GM19035 (cell line): ENCODE data around the gene DRC1.

Source experiments
- ATAC-seq: cut with Tn5 transposase; IDR thresholded peaks from one replicate; pipeline ENCODE4 v1.9.1; 2021; ENCODE audit not compliant: unreplicated experiment

DRC1 gene

DNA sequence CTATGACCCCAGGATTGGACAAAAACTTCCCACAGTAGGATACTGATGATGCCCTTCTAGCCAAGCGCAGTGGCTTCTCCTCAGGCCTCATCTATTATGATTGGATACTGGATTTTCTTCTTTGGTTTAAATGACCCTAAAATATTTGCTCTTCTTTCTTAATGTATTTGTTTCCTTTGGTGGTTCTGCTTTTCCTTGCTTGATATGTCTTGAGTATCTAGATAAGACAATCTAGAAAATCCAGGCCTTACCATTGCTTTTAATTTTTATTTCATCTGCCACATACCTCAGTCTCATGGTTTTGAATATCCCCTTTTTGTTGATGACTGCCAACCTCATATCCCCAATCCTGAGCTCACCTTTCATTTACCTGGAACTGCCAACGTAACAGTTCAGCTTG, 40.6 kb downstream of the DRC1 start:
- ATAC-seq: no peak

DNA sequence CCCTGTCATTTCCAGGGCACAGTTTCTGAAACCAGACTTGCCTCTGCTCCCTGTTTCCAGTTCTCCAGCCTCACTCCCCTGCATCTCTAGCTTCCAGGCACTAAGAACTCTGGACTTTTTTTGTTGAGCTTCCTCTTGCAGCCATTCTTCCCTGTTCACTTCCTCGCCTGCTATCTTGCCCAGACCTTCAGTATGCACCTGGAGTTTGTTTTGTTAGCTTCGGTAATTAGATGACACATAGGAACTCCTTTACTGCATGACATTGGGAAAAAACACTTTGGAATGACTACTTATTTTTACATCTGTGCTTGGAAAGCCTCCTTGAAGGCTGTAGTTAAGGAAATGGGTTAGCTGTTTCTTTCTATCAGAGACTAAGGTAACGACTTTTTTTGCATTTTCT, 41.0 kb downstream of the DRC1 start:
- no peak for ATAC-seq

DNA sequence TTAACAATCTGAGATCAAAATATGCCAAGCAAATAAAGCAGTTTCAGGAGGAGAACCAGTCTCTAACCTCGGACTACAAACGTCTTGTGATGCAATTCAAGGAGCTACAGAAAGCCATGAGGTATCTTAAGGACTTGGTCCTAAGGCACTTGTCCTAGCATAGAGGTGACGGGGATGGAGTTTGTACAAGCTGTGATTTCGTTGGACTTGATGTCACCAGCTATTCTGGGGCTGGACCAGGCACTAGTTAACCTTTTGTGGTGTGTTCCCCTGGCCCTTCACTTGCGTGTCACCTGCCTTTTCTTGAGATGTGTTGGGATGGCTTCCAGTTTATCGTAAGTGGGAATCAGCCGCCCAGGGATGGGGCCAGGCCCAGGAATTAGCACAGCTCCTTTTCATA, 42.5 kb downstream of the DRC1 start:
- ATAC-seq: no peak

DNA sequence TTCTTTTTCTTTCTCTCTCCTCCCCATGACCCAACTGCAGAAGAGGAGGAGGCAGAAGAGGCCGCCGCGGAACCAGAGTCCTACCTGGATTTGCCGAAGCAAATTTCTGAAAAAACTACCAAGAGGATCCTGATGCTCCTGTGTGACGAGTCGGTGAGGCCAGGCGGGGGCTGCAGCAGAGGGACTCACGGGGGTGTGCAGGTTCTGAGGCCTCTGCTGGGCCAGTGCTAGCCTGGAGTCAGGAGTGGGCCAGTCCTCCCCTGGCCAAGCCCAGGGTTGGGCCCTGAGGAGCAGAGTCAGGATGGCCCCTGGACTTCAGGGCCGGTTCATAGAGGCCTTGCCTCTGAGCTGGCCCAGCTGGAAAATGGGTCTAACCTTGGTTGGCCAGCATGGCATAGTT, 46.9 kb downstream of the DRC1 start:
- no peak for ATAC-seq

DNA sequence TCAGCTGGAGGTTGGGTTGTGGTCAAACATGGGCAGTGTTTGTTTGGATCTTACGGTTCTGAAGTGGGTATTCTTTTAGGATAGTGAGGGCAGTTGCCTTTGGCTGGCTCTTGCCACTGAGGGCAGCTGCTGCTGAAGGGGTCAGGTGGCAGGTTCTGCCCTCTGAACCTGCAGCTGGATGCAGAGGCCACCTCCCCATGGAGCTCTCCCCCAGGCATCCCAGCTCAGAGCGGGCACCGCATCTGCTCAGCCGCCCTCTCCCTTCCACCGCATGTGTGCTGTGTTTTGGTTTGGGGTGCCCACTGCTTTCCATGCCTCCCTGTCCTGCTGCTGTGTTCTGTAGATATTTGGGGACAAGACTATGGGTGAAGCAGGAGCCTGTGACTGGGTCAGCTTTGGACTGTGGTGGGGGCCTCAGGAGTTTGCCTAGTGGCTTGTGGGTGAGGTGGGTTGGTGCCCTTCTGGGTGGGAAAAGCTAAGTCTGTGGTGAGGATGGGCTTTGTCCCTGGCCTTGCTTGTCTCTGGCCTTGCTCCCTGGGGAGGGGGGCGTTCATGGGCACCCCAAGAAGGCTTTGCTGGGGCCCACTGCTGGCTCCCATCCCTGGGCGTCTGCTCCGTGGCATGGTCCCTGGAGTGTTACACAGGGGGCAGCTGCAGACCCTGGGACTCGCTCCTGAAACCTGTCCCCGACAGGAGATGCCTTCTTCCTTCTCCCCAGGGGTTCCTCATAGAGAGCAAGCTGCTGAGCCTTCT, 47.7 kb downstream of the DRC1 start:
- no peak for ATAC-seq

DNA sequence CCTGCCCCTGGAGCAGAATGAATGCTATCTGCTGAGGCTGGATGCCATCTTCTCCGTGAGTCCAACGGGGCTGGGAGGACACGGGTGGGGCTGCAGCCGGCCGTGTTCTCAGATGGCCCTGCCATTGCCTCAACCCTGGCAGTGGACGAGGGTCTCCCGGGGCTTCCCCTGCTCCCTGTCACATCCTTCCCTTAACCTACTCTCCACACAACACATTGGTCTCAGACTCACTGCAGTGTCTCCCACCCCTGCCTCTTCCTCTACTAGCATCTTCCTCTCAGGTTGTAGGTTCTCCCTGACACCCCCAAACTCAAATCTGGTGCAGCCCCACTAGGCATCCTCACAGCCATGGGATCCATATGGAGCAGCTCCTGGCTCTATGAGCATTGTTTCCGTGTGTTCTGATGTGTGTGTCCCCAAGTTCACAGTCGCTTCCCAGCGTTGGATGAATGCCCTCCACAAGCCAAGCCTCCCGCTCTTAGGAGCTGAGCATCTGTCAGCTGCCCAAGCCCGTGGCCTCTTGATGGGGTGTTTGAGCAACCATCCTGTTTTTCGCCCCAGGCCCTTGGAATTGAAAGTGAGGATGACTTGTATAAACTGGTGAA, 48.4 kb downstream of the DRC1 start:
- no peak for ATAC-seq

DNA sequence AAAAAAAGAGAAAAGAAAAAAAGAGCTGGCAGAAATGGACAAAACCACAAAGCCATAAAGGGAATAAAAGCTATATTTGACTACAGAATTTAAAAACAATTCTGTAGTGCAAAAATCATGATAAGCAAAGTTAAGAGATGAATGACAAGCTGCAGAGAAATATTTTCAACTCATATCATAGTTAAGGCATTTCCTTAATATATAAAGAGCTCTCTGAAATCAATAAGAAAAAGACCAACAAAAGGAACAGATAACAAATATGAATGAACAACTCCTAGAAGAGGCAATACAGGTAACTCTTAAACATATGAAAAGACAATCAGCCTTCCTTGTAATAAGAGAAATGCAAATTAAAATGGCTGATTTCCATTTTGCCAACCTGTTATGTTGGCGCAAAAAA, 50.0 kb downstream of the DRC1 start:
- ATAC-seq: no peak

DNA sequence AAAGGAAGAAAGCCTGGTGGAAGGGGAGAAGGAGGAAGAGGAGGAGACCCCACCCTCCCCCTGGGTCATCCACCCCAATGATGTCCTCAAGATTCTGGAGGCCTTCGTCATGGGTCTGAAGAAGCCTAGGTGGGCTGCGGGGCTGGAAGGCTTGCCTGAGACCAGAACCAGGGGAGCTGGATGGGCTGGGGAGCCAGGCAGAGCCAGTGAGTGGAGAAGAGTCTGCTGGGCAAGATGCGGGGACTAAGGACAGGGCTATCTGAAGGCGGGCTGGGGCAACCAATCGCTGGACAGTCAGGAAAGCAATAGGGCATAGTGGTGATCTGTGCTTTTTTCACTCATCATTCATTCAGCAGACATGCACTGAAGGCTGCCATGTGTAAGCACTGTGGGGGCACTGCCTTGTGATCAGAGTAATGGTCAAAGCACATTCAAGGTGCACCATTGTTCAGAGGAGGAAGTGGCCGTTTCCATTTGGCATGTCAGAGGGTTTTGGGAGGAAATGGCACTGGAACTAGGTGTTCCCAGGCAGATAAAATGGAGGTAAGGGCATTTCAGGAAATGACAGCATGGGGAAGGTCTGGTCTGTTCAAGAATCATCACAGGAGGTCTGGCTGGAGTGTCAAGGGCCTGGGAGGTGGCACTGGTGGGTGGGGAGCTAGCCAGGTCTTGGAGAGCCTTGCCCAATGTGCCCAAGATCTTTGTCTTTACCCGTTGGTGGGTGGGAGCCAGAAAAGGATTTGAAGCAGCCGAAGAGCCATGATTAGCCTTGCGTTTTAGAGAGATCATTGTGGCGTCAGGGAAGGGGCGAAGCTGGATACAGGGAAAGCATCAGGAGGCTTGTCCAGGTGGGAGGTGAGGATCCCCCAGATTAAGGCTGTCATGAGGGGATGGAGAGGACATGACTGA, 52.0 kb downstream of the DRC1 start:
- ATAC-seq: no peak

DNA sequence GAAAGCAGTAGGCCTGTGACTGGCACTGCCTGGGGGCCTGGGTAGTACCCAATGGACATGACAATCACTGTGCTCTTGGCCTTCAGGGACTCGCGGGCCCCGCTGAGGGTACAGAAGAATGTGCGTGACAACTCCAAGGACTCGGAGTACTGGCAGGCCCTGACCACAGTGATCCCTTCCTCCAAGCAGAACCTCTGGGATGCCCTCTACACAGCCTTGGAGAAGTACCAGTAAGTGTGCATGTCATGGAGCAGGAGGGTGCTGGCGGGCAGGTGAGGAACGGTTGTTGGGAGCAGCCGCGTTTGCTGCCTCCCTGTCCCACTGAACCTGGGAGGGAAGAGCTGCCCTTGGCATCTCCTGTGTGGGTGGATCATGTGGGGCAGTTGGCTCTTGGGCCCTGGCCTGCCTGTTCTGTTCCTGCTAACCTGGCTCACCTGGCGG, 52.9 kb downstream of the DRC1 start:
- no peak for ATAC-seq

DNA sequence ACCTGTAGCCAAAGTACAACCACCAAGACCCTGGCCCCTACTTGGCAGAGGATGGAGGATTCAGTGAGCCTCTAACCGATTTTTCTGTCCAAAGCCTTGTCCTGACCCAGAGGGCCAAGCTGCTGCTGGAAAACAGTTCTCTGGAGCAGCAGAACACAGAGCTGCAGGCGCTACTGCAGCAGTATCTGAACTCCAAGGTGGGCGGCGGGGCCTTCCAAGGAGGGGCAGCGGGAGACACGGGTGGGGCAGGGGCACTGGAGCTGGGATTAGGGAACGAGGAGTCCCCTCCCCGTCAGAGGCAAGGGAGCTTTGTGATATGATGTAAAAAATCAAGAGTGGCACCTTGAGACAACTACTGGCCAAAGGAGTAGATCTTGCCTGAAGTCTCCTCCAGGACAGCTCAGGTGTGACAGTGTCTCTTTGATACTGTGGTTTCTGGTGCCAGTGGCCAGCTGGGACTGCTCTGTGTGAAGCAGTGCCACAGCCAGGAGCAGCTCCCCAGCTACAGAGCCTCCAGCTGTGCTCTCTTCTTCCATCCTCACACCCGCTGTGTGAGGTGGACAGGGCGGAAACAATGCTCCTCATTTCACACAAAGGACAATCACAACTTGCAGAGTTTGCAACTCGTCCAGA, 53.4 kb downstream of the DRC1 start:
- no peak for ATAC-seq

DNA sequence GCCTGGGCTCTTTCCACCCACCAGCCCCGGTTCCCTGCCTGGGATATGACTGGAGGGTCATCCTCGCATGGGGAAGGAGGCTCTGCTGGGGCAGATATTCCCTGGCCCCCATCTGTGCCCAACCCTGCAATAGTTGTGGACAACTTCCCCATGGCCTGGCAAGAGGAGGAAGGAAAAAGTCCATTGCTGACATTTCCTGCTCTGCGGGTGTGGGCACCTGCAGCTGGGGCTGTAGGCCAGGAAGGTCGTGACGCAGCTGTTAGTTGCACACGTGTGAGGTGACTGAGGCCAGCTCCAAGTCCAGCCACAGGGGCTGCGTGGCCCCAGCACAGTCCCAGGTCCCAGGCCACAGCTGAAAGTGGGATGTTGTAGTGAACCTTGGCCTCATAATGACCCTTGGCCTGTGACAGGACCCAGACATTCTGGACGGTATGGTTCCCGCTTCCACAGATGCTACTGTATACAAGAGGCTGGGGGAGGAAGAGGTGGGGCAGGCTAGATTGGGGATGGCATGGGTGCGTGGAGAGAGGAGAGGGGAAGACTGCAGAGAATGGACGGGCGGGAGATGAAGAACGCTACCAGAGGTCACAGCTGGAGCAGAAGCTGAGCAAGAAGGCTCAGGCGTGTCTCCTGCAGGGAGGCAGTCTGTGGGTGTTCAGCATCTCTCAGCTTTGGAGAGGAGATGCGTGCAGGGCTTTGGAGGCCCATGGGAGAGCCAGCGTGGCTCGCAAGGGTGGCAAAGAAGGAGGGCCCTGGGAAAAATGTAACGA, 54.1 kb downstream of the DRC1 start:
- ATAC-seq: no peak

DNA sequence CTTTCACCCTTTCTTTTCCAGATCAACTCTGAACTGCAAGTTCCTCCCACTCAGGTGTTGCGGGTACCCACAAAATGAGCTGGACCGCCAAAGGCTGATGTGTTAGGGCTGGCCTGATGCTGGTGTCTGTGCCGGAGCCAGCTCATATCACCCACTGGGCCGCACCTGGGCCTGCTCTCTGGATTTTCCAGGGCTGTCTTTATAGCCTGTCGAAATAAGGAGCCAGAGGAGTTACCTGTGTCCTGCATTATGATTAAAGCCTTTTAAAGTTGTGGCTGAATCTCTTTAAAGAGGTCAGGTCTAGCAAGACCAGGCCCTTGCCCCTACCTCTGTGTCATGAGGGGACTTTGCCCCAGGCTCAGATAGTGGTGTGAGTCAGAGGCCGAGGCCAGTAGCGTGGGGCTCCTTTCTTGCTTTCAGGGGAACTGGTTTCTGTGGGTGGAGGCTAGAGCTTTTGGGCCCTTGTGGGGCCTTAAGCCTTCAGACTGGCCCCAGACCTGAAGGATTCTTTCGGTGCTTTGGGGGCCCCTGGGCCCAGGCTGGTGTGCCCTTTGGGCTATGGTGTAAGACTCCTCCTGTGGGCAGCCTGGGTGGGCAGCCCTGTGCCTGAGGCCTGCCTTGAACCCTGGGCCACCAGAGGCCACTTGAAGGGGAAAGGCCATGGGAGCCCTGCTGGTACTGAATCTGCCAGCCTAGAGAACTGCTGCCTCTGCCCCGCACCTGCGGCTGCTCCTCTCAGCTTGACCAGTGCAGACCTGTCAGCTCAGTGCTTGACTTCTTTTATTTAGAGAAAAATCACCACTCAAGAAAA, 54.9 kb downstream of the DRC1 start:
- no peak for ATAC-seq

DNA sequence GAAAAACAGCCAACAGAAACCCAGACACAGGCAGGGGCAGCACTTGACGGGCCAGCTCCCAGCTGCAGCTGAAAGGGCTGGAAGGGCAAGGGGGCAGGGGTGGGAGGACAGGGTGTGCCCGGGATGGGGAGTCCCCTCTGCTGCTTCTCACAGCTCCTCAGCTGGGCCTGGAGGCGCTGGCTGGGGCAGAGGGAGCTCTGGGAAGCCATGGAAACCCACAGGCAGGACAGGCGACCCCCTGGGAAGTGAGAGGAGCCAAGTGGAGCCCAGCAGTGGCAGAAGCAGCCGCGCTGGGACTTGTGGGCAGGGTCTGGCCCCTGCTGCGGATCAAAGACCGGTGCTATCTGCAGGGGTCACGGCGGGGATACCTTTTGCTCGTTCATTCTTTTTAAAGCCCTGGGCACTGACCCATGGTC, 55.5 kb downstream of the DRC1 start:
- ATAC-seq: no peak

DNA sequence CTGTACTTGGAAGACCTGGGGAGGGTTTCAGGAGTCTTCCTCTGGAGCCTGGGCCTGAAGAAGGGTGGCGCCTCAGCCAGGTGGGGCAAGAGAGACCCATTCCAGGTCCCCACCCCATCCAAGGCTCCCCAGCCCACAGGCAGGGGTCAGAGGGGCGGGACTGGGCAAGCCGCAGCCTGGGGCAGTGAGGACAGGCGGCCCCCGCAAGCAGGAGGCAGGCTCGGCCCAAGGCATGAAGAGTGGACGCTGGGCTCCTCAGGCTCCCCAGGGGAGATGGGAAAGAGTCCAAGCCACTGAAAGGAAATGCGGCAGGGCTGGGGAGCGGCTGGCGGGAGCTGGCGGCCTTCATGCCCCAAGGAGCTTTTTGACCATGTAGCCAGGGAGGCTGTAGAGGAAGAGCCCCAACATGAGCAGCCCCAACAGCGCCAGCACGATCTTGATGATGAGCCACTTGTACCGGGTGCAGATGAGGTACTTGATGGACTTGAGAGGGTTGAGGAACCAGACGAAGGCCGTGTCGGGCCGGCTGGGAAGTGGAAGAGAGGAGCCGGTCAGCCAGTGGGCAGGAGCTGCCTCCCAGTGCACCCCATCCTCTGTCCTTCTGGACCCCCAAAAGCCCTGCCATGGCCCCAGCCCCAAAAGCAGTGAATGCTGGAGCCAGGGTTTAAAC, 56.1 kb downstream of the DRC1 start:
- ATAC-seq: no peak

DNA sequence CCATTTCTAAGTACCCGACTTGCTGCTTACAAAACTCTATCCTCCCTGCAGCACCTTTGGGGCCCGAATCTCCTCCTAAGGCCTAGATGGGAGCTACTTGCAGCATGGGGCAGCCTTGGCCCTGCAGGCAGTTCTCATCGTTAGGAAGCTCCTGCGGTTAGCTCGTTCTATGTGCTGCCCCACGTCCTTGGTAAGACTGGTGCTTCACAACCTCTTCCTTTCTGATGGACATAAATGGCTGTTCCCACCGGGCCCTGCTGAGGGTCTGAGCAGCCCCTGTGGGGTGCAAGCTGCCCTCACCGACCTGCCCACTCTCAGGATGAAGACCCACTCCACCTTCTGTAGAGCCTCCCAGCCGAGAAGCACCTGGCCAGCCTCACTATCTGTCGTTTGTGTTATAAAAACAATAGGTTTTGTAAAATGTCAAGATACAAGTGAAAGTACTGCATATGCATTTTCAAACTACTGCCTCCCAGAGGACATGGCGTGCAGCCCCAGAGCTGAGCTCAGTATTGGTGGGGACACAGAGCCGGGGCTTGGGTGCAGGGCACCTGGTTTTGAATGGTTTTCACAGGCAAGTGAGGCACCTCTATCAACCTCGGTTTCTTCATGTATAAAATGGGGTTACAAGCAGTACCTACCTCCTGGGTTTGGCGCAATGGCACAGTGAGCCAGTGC, 56.8 kb downstream of the DRC1 start:
- ATAC-seq: no peak

DNA sequence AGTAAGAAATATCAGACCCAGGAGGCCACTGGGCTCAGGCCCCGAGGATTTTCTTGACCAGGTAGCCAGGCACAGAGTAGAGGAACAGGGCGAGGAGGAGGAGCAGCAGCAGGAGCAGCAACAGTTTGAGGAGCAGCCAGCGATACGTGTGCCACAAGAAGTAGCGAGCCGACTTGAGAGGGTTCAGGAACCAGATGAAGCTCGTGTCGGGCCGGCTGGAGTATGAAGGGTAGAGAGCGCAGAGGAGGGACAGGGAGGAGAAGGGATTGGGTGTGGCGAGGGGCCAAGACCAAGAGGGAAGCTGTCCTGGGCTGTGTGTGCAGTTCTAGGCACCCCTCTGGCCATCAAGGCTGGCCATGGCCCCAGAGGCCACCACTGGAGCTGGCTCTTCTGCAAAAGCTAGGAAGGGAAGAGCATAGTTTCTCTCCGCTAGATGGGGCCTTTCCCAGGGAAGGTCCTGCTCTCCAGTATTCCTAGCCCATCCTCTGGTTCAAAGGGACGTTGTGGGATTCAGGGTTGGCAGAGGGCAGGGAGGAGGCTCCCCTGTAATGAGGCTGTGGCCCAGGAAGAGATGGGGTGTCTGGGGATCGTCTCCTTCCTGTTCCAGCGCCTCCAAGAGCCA, 58.4 kb downstream of the DRC1 start:
- no peak for ATAC-seq

DNA sequence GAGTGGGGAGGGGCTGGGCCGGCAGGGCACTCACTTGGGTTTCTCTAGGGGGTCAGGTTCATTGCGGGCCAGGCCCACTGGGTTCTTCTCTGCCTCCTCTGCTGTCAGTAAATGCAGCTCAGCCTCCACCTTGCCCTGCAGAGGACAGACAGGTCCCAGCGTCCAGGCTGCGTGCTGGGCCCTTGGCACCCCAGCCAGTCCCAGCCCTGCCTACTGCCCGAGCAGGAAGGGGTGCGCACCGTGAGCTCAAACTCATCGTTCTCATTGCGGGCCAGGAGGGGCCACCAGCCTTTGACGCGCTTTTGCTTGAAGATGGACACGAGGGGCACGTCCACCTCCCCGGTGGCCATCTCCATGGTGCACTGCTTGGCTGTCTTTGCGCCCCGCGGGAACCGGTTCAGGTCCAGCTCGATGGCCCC, 58.9 kb downstream of the DRC1 start:
- ATAC-seq: no peak

DNA sequence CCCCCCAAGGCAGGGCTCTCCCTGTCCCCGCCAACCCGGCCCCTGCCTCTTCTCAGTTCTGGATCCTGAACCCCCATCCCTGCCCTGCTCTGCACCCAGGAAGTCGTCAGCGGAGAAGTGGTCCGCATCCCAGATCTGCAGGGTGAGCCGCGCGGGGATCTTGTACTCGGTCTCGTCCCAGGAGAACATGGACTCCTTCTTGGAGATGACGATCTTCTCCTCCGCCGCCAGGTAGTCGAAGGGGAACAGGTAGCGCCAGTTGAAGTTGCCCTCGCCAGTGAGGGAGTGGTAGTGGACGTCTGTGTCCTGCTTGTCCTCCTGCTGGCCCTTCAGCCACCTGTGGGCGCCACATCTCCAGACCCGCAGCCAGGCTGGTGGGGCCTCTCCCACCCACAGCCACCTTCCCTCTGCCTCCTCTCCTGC, 59.9 kb downstream of the DRC1 start:
- no peak for ATAC-seq
